Activated CD8-positive, alpha-beta memory T cell treated with anti-CD3 and anti-CD28 coated beads, Interleukin-2, amount 50 U/mL, for 24 hours (primary cell): ENCODE data around the gene ZNF740.
"Not testable (repeated sequence)": the region's sequence is repeated elsewhere in the genome, so short reads cannot be mapped to it uniquely, and the experiment has no call there.

Source experiments
- DNase-seq: peaks from one replicate; pipeline ENCODE4 v3.0.0-alpha.2; 2020; ENCODE audit errors: extremely low read depth

ZNF740 gene

GRCh38 chr12:53180220-53180930, at the start of gene ZNF740, which contains the start of gene CSAD:
Gene ZNF740, plus strand, starts transcription at chr12:53180722. Its CDS starts 1,262 bp downstream, at chr12:53181984.
Gene CSAD, minus strand, starts transcription at chr12:53180925. Its CDS starts 7,455 bp downstream, at chr12:53173470.
- peak; percentile 95 for DNase-seq

- no peak for DNase-seq
Measured at GRCh38 chr12:53131844-53132243, 48.7 kb upstream of the ZNF740 start.

- DNase-seq, result no peak
Measured at GRCh38 chr12:53133722-53134121, 46.8 kb upstream of the ZNF740 start.

- no peak for DNase-seq
Measured at GRCh38 chr12:53143355-53143754, 37.2 kb upstream of the ZNF740 start.

- no peak for DNase-seq
Measured at GRCh38 chr12:53145383-53146260, 34.9 kb upstream of the ZNF740 start.

GRCh38 chr12:53147181-53147580, 33.3 kb upstream of the ZNF740 start:
- DNase-seq, result no peak

GRCh38 chr12:53147653-53148052, 32.9 kb upstream of the ZNF740 start:
- no peak for DNase-seq

GRCh38 chr12:53151039-53151438, 29.5 kb upstream of the ZNF740 start:
- no peak for DNase-seq

GRCh38 chr12:53152390-53152789, 28.1 kb upstream of the ZNF740 start:
- no peak for DNase-seq

GRCh38 chr12:53159195-53159839, 21.2 kb upstream of the ZNF740 start:
- peak; percentile 79 for DNase-seq

- no peak for DNase-seq
Measured at GRCh38 chr12:53160000-53160399, 20.5 kb upstream of the ZNF740 start.

- no peak for DNase-seq
Measured at GRCh38 chr12:53160673-53161072, 19.8 kb upstream of the ZNF740 start.

- DNase-seq, result no peak
Measured at GRCh38 chr12:53161119-53161911, 19.2 kb upstream of the ZNF740 start.

GRCh38 chr12:53163008-53163407, 17.5 kb upstream of the ZNF740 start:
- not testable (repeated sequence) for DNase-seq

- DNase-seq, result no peak
Measured at GRCh38 chr12:53166837-53167236, 13.7 kb upstream of the ZNF740 start.

GRCh38 chr12:53169644-53170043, 10.9 kb upstream of the ZNF740 start:
- DNase-seq, result no peak

- DNase-seq, result no peak
Measured at GRCh38 chr12:53170215-53170614, 10.3 kb upstream of the ZNF740 start.

GRCh38 chr12:53170876-53171724, 9.4 kb upstream of the ZNF740 start:
- no peak for DNase-seq

- no peak for DNase-seq
Measured at GRCh38 chr12:53171725-53172329, 8.7 kb upstream of the ZNF740 start.

GRCh38 chr12:53172352-53172751, 8.2 kb upstream of the ZNF740 start:
- DNase-seq, result no peak
